ENCODE data around the gene FKBP5. TPM values are rescaled to one million over a fixed set of nuclear protein-coding genes. Genes with fewer than 3 reads are reported as not detected.

The FKBP5 gene
- total and polyA plus RNA-seq, 9 donors, result 36.2 to 231 (median 142) TPM

GRCh38 chr6:35728683-35729678 is 40.3 kb upstream of the FKBP5 start:
- no peak for TF ChIP-seq CTCF (IDR thresholded peaks at IDR 0.05)
- TF ChIP-seq POLR2A (IDR thresholded peaks at IDR 0.05), result no peak
- TF ChIP-seq EP300 (IDR thresholded peaks at IDR 0.05), result no peak
- peak; percentile 44 to 67 (median 57) for DNase-seq
- WGBS, 3 donors, result 57 to 67% (median 61%) methylated on average over 12 of the region's 12 CpGs
- peaks cover 33% of the 10 kb centered on the region for H3K4me1 ChIP-seq (ENCODE audit: insufficient read depth)
- H3K36me3 ChIP-seq, result no peaks in the 10 kb centered on the region
- H3K27ac ChIP-seq, result peak overlapping the region; percentile 94 to 97
- no peaks in the 10 kb centered on the region for H3K9me3 ChIP-seq
- no peaks in the 10 kb centered on the region for H3K27me3 ChIP-seq
- peak overlapping the region; percentile 50 for H3K4me3 ChIP-seq
- intact Hi-C loops (cut with DNase I), result loop anchor here in 3 of 4 donors (5.0 kb wide), 3 partner anchors 37 to 127 kb away; partner anchors contain the start of gene FKBP5 (in 1 of the 3)

- Histone ChIP-seq H3K27ac (peak overlapping the region; percentile 94 to 97), H3K9me3 (no peaks in the 10 kb centered on the region), H3K4me1 (ENCODE audit: insufficient read depth) (peaks cover 35% of the 10 kb centered on the region), H3K36me3 (no peaks in the 10 kb centered on the region), H3K27me3 (no peaks in the 10 kb centered on the region), H3K4me3 (peak overlapping the region; percentile 50)
- 1 to 2% (median 2%) methylated on average over 28 to 57 of the region's 57 CpGs for WGBS, 3 donors
- intact Hi-C loops (cut with DNase I), result loop anchor here (1.0 to 5.0 kb wide), 6 partner anchors 36 to 127 kb away; partner anchors contain the start of gene FKBP5 (in 3 of the 4)
- TF ChIP-seq CTCF (IDR thresholded peaks at IDR 0.05), result peak in 2 of 3 donors; percentile 1 to 29
- peak; percentile 72 for TF ChIP-seq POLR2A (IDR thresholded peaks at IDR 0.05)
- peak; percentile 97 for TF ChIP-seq EP300 (IDR thresholded peaks at IDR 0.05)
- peak; percentile 92 to 96 (median 94) for DNase-seq
Measured at GRCh38 chr6:35727935-35728682, 39.4 kb upstream of the FKBP5 start.

- Histone ChIP-seq H3K36me3 (no peaks in the 10 kb centered on the region), H3K27me3 (no peaks in the 10 kb centered on the region), H3K27ac (peak overlapping the region; percentile 94 to 97), H3K4me1 (ENCODE audit: insufficient read depth) (peaks cover 38% of the 10 kb centered on the region), H3K4me3 (peak overlapping the region; percentile 50), H3K9me3 (no peaks in the 10 kb centered on the region)
- intact Hi-C loops (cut with DNase I), result loop anchor here (1.0 to 5.0 kb wide), 6 partner anchors 35 to 127 kb away; partner anchors contain the start of gene FKBP5 (in 3 of the 4)
- DNase-seq, result peak; percentile 91 to 97 (median 96)
- 0 to 2% (median 1%) methylated on average over 29 of the region's 29 CpGs for WGBS, 3 donors
- TF ChIP-seq EP300 (IDR thresholded peaks at IDR 0.05) (no peak), POLR2A (IDR thresholded peaks at IDR 0.05) (peak; percentile 83), CTCF (IDR thresholded peaks at IDR 0.05) (peak in 2 of 3 donors; percentile 21 to 22)
Measured at GRCh38 chr6:35727231-35727934, 38.7 kb upstream of the FKBP5 start.

Measured in ovary (tissue), 9 donors.